Uterus (tissue), 2 donors: ENCODE measurements around the gene SHANK2.

ENCODE experiments used
- POLR2A ChIP-seq, 2 donors: fragments of 450-650 bp; IDR thresholded peaks; one replicate each; pipeline ENCODE4 v1.6.1; 2016; ENCODE audit warnings: antibody characterized with exemption in 2 of 2, mild to moderate bottlenecking in 1 of 2, moderate library complexity in 1 of 2
- TF ChIP-seq, protein P1 (sequence below), 4 experiments: fragments of 200-600 bp in 2 of 4; fragments of 450-650 bp in 2 of 4; sonication (generic) in 2 of 4; IDR thresholded peaks; one replicate each; pipeline ENCODE4 v1.5.1; 2016 to 2019; ENCODE audit warnings: antibody characterized with exemption in 4 of 4, mild to moderate bottlenecking in 2 of 4, moderate library complexity in 1 of 4

DNA sequence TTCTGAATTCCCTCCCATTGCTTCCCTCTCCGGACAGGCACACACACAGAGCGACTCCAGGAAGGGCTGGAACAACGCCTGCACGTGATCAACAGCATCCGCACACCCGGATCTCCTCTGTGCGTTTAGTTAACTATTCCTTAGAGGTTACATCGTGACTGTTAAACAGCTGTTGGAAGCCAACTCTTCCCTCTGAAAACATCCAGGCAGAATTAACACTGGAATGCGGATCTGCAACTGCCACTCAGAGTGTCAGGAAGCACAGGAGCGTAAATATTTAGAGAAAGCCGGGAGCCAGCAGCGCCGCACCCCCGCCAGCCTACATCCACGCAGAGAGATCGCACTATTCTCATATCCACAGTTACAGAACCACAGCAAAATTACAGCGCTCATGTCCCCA lies 46.2 kb downstream of the SHANK2 start:
- TF ChIP-seq POLR2A (IDR thresholded peaks at IDR 0.05): no peak
- TF ChIP-seq, protein P1, sequence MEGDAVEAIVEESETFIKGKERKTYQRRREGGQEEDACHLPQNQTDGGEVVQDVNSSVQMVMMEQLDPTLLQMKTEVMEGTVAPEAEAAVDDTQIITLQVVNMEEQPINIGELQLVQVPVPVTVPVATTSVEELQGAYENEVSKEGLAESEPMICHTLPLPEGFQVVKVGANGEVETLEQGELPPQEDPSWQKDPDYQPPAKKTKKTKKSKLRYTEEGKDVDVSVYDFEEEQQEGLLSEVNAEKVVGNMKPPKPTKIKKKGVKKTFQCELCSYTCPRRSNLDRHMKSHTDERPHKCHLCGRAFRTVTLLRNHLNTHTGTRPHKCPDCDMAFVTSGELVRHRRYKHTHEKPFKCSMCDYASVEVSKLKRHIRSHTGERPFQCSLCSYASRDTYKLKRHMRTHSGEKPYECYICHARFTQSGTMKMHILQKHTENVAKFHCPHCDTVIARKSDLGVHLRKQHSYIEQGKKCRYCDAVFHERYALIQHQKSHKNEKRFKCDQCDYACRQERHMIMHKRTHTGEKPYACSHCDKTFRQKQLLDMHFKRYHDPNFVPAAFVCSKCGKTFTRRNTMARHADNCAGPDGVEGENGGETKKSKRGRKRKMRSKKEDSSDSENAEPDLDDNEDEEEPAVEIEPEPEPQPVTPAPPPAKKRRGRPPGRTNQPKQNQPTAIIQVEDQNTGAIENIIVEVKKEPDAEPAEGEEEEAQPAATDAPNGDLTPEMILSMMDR (IDR thresholded peaks at IDR 0.05): no peak
